ENCODE data around the gene SRRM5.
A peak's percentile ranks its signal among the peaks of the same experiment; 100 is the strongest.

SRRM5 gene

DNA sequence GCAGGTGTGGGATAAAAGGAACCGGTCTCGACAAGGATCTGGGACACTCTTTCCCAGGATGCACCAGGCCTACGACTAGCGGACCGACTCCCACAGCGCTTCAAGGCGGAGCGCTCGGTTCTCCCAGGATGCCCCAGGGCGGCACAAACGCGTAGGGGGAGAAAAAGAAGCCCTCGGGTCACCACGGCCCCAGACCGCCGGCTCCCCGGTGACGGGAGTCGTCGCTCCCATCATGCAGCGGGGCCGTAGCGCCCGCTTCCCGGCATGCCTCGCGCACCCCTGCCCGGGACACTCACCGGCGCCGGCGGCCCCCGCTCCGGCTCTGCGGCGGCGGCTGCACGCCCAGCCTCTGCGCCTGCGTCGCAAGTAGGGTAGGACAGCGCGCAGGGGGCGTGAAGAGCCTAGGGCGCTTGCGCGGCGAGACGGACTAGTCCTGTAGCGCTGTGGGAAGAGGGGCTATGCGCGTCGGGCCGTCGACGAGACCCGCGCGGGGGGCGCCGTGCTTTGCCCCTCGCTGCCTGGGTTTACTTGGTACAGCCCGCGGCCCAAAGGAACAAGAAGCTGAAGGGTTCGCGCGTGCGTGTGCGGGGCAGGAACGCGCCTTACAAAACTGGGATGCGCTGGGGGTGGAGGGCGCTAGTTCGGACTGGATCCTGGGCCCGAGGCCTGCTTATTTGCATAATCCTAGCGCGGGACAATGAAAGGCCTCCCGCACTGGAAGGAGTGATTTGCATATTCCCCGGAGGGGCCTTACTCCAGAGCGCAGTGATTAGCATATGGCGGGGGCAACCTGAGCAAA is 7.6 kb downstream of the SRRM5 start, which contains the start of gene ZNF428:
Gene ZNF428, minus strand, starts transcription at position 368 of the 799 bp plus-strand sequence. CDS start 5,325 bp downstream, outside the sequence.
- peak within 1 kb of the TSS; percentile 96 for H3K4me3 Mint-ChIP-seq
- H3K4me1 Mint-ChIP-seq (ENCODE audit: low read depth), result peaks cover 15% of the 10 kb centered on the region
- no peaks in the 10 kb centered on the region for H3K27me3 Mint-ChIP-seq
- peak within 1 kb of the TSS; percentile 97 for H3K27ac Mint-ChIP-seq
- H3K36me3 Mint-ChIP-seq (ENCODE audit: low read depth), result no peaks in the 10 kb centered on the region
- no peaks in the 10 kb centered on the region for H3K9me3 Mint-ChIP-seq

DNA sequence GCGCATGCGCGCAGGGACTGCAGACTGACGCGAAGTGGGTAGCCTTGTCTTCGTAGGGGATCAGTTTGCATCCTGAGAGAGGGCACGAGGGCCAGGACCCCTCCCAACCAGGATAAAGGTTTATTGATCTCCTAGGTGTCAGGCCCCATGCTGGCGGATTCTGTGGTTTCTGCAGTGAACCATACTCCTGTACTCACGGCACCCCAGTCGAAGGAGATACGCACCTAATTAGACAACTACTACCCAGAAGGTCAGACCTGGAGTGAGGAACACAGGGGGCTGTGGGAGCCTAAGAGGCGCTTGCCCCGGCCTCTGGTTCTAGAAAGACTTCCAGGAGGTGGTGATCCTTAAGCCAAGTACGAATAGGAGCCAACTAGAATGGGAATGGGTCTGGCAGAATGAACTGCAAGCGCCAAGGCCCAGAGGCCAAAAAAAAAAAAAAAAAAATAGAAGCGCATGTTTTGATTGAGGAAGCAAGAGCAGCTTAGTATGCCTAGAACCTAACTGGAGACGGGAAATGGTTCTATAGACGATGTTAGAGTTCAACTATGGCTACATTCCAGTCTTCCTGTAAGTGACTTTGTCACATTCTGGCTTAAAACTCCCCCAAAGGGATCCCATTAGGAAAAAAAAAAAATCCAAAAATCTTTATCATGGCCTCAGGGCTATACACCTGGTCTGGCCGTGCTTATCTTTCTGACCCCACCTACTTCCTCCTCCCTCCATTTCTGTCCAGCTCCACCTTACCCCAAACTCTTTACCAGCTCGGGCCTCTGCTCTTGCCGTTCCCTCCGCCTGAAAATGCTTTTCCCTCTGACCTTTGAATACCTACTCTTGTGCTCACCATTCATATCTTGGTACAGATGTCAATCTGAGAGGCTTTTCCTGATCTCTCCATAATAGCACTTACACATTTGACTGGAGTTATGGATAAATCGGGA is 8.4 kb downstream of the SRRM5 start:
- Mint-ChIP-seq H3K4me1 (ENCODE audit: low read depth) (peaks cover 23% of the 10 kb centered on the region), H3K27me3 (no peaks in the 10 kb centered on the region), H3K36me3 (ENCODE audit: low read depth) (no peaks in the 10 kb centered on the region), H3K4me3 (peak overlapping the region; percentile 96), H3K9me3 (no peaks in the 10 kb centered on the region), H3K27ac (peak overlapping the region; percentile 97)

DNA sequence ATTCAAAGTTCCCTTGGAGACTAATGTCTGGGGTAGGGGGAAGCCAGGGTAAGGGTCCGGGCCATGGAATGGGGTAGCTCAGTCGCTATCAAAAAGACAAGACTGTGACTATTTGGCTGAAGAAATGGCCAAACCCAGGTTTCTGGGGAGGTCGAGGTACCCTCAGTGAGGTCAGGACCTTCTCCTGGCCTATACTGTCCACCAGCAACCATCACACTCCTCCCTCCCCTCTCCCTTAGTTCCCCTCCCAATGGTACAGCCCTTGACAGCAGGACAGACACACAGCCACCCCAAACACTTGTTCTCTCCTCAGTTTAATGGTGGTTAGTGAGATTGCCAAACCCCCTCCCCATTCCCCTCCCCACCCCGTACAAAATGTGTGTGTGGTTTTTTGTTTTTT is 10.2 kb downstream of the SRRM5 start:
- H3K36me3 Mint-ChIP-seq (ENCODE audit: low read depth), result no peaks in the 10 kb centered on the region
- no peaks in the 10 kb centered on the region for H3K9me3 Mint-ChIP-seq
- H3K4me3 Mint-ChIP-seq, result no peak overlapping the region
- peaks cover 23% of the 10 kb centered on the region for H3K4me1 Mint-ChIP-seq (ENCODE audit: low read depth)
- H3K27ac Mint-ChIP-seq, result no peak overlapping the region
- no peaks in the 10 kb centered on the region for H3K27me3 Mint-ChIP-seq

GRCh38 chr19:43622956-43623355 is 11.1 kb downstream of the SRRM5 start:
- no peak overlapping the region for H3K4me3 Mint-ChIP-seq
- no peak overlapping the region for H3K27ac Mint-ChIP-seq
- H3K36me3 Mint-ChIP-seq (ENCODE audit: low read depth), result no peaks in the 10 kb centered on the region
- H3K27me3 Mint-ChIP-seq, result peaks cover 6% of the 10 kb centered on the region
- no peaks in the 10 kb centered on the region for H3K9me3 Mint-ChIP-seq
- peaks cover 23% of the 10 kb centered on the region for H3K4me1 Mint-ChIP-seq (ENCODE audit: low read depth)

- H3K36me3 Mint-ChIP-seq (ENCODE audit: low read depth), result no peaks in the 10 kb centered on the region
- H3K9me3 Mint-ChIP-seq, result no peaks in the 10 kb centered on the region
- peaks cover 20% of the 10 kb centered on the region for H3K4me1 Mint-ChIP-seq (ENCODE audit: low read depth)
- no peak overlapping the region for H3K4me3 Mint-ChIP-seq
- no peak overlapping the region for H3K27ac Mint-ChIP-seq
- peaks cover 6% of the 10 kb centered on the region for H3K27me3 Mint-ChIP-seq
Measured at GRCh38 chr19:43623889-43624670, 12.2 kb downstream of the SRRM5 start.

- peaks cover 19% of the 10 kb centered on the region for H3K4me1 Mint-ChIP-seq (ENCODE audit: low read depth)
- no peak overlapping the region for H3K4me3 Mint-ChIP-seq
- no peaks in the 10 kb centered on the region for H3K9me3 Mint-ChIP-seq
- peaks cover 6% of the 10 kb centered on the region for H3K27me3 Mint-ChIP-seq
- H3K36me3 Mint-ChIP-seq (ENCODE audit: low read depth), result no peaks in the 10 kb centered on the region
- no peak overlapping the region for H3K27ac Mint-ChIP-seq
Measured at GRCh38 chr19:43624933-43625332, 13.0 kb downstream of the SRRM5 start.

DNA sequence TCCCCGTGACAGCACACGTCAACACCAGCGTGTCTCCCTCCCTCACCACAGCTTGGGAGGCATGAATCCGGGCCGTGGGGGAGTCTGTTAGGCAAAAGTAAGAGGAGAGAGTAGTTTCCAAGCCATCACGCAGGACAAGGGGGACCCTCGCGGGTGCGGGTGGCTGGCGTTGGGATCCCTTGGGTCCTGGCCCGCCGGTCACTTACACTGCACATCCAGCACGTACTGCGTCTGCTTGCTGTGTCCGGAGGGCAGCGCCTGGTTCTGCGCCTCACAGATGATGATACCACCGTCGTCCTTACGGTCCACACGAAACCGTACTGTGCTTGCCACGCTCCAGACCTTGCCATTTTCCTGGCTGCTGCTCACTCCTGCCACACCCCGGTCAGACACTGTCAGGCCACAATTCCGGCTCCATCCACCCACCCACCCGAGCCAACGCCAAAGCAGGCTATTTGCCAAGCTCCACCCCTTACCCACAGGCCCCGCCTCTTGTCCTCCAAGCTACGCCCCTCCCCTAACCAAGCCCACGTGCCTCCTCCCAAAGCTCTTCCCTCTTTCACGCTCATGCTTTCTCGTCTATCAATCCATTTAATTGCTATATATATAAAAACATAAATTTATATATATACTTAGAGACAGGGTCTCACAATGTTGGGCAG is 14.2 kb downstream of the SRRM5 start:
- Mint-ChIP-seq H3K36me3 (ENCODE audit: low read depth) (no peaks in the 10 kb centered on the region), H3K4me3 (no peak overlapping the region), H3K4me1 (ENCODE audit: low read depth) (peaks cover 10% of the 10 kb centered on the region), H3K27ac (no peak overlapping the region), H3K27me3 (peaks cover 6% of the 10 kb centered on the region), H3K9me3 (no peaks in the 10 kb centered on the region)

DNA sequence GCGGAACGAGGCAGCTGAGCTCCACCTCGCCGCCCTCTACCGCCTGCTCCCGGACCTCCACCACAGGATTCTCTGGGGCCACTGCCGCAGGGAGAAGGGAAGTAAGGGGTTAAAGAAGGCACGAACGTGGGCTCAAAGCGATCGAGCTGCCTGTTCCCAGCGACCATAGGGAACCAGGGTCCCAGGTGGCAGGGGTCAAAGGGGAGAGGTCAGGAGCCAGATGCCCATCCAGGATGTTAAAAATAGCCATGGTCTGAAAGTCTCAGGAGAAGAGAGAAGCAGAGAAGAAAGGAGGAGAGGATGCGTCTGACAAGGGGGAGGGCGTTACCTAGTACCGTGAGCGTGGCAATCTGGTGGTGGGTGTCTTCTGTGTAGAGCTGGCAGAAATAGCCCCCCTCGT is 14.9 kb downstream of the SRRM5 start:
- peaks cover 10% of the 10 kb centered on the region for H3K4me1 Mint-ChIP-seq (ENCODE audit: low read depth)
- no peak overlapping the region for H3K27ac Mint-ChIP-seq
- H3K4me3 Mint-ChIP-seq, result no peak overlapping the region
- H3K27me3 Mint-ChIP-seq, result peaks cover 6% of the 10 kb centered on the region
- H3K9me3 Mint-ChIP-seq, result no peaks in the 10 kb centered on the region
- H3K36me3 Mint-ChIP-seq (ENCODE audit: low read depth), result no peaks in the 10 kb centered on the region

- Mint-ChIP-seq H3K36me3 (ENCODE audit: low read depth) (no peaks in the 10 kb centered on the region), H3K4me3 (no peak overlapping the region), H3K27ac (no peak overlapping the region), H3K27me3 (peaks cover 10% of the 10 kb centered on the region), H3K4me1 (ENCODE audit: low read depth) (peaks cover 10% of the 10 kb centered on the region), H3K9me3 (no peaks in the 10 kb centered on the region)
Measured at GRCh38 chr19:43628646-43629326, 16.9 kb downstream of the SRRM5 start.

- H3K27me3 Mint-ChIP-seq, result peaks cover 10% of the 10 kb centered on the region
- no peak overlapping the region for H3K27ac Mint-ChIP-seq
- H3K36me3 Mint-ChIP-seq (ENCODE audit: low read depth), result no peaks in the 10 kb centered on the region
- no peaks in the 10 kb centered on the region for H3K9me3 Mint-ChIP-seq
- no peaks in the 10 kb centered on the region for H3K4me1 Mint-ChIP-seq (ENCODE audit: low read depth)
- H3K4me3 Mint-ChIP-seq, result no peak overlapping the region
Measured at GRCh38 chr19:43631491-43631890, 19.6 kb downstream of the SRRM5 start.

DNA sequence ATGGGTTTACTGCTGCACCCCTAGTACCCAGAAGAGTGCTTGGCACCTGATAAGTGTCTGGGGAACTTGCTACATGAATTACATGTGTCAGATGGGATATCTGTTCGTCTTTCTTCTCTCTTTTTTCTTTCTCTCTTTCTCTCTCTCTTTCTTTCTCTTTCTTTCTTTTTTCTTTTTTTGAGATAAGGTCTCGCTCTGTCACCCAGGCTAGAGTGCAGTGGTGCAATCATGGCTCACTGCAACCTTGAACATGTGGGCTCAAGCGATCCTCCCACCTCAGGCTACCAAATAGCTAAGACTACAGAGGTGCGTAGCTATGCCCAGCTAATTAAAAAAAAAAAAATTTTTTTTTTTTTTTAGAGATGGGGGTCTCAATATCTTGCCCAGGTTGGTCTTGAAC is 21.6 kb downstream of the SRRM5 start:
- Mint-ChIP-seq H3K4me3 (no peak overlapping the region), H3K27me3 (peaks cover 20% of the 10 kb centered on the region), H3K9me3 (no peaks in the 10 kb centered on the region), H3K4me1 (ENCODE audit: low read depth) (no peaks in the 10 kb centered on the region), H3K27ac (no peak overlapping the region), H3K36me3 (ENCODE audit: low read depth) (no peaks in the 10 kb centered on the region)

GRCh38 chr19:43634068-43634467 is 22.2 kb downstream of the SRRM5 start:
- Mint-ChIP-seq H3K27me3 (peaks cover 25% of the 10 kb centered on the region), H3K9me3 (no peaks in the 10 kb centered on the region), H3K4me3 (no peak overlapping the region), H3K27ac (no peak overlapping the region), H3K4me1 (ENCODE audit: low read depth) (peaks cover 5% of the 10 kb centered on the region), H3K36me3 (ENCODE audit: low read depth) (no peaks in the 10 kb centered on the region)

DNA sequence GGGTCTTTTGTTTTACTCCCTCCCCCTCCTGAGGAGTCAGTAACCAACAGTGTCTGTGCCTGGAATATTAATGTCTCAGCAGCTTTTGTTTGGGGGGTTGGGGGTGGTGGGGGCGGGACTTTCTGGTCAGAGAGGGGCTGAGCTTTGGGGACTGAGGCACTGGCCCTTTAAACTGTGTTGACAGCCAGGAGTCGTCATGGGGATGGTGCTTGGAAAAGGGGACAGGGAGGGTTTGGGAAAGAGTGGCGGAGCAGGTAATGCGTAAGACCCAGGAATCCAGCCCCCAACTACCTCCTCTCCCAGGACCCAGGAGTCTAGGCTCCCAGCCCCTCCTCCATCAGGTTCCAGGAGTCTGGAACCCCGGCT is 22.6 kb downstream of the SRRM5 start:
- H3K27me3 Mint-ChIP-seq, result peaks cover 27% of the 10 kb centered on the region
- H3K4me1 Mint-ChIP-seq (ENCODE audit: low read depth), result peaks cover 7% of the 10 kb centered on the region
- H3K36me3 Mint-ChIP-seq (ENCODE audit: low read depth), result no peaks in the 10 kb centered on the region
- no peak overlapping the region for H3K4me3 Mint-ChIP-seq
- no peak overlapping the region for H3K27ac Mint-ChIP-seq
- H3K9me3 Mint-ChIP-seq, result no peaks in the 10 kb centered on the region
